Measurements from ENCODE around the gene RASAL1.

The RASAL1 gene

GRCh38 chr12:113057565-113058485 lies 77.7 kb downstream of the RASAL1 start:
- Mint-ChIP-seq H3K9me3 (no peaks in the 10 kb centered on the region), H3K36me3 (ENCODE audit: low read depth) (no peaks in the 10 kb centered on the region), H3K4me3 (no peak overlapping the region), H3K27me3 (ENCODE audit: low read depth) (peaks cover 19% of the 10 kb centered on the region), H3K27ac (no peak overlapping the region), H3K4me1 (ENCODE audit: low read depth) (no peaks in the 10 kb centered on the region)
- DNase-seq (ENCODE audit: low spot score) = no peak

GRCh38 chr12:113056631-113057488 lies 78.7 kb downstream of the RASAL1 start, which contains the start of gene DTX1:
TSS of gene DTX1 (plus strand) at chr12:113056730. CDS start at chr12:113058193, 1,463 bp downstream.
- DNase-seq (ENCODE audit: low spot score) = no peak
- Mint-ChIP-seq H3K4me1 (ENCODE audit: low read depth) (no peaks in the 10 kb centered on the region), H3K27me3 (ENCODE audit: low read depth) (peaks cover 19% of the 10 kb centered on the region), H3K4me3 (peak within 1 kb of the TSS; percentile 1), H3K36me3 (ENCODE audit: low read depth) (no peaks in the 10 kb centered on the region), H3K27ac (no peak within 1 kb of the TSS), H3K9me3 (no peaks in the 10 kb centered on the region)

- no peaks in the 10 kb centered on the region for H3K9me3 Mint-ChIP-seq
- no peak overlapping the region for H3K27ac Mint-ChIP-seq
- H3K27me3 Mint-ChIP-seq (ENCODE audit: low read depth) = peaks cover 19% of the 10 kb centered on the region
- no peak for DNase-seq (ENCODE audit: low spot score)
- H3K4me1 Mint-ChIP-seq (ENCODE audit: low read depth) = no peaks in the 10 kb centered on the region
- H3K4me3 Mint-ChIP-seq = peak overlapping the region; percentile 1
- H3K36me3 Mint-ChIP-seq (ENCODE audit: low read depth) = no peaks in the 10 kb centered on the region
These were observed 79.3 kb downstream of the RASAL1 start for GRCh38 chr12:113056381-113056630.

GRCh38 chr12:113055594-113056380 lies 79.8 kb downstream of the RASAL1 start:
- no peak overlapping the region for H3K4me3 Mint-ChIP-seq
- no peaks in the 10 kb centered on the region for H3K36me3 Mint-ChIP-seq (ENCODE audit: low read depth)
- no peaks in the 10 kb centered on the region for H3K4me1 Mint-ChIP-seq (ENCODE audit: low read depth)
- no peak overlapping the region for H3K27ac Mint-ChIP-seq
- DNase-seq (ENCODE audit: low spot score) = no peak
- no peaks in the 10 kb centered on the region for H3K9me3 Mint-ChIP-seq
- peaks cover 19% of the 10 kb centered on the region for H3K27me3 Mint-ChIP-seq (ENCODE audit: low read depth)

- DNase-seq (ENCODE audit: low spot score) = no peak
- Mint-ChIP-seq H3K36me3 (ENCODE audit: low read depth) (no peaks in the 10 kb centered on the region), H3K4me3 (no peak overlapping the region), H3K4me1 (ENCODE audit: low read depth) (no peaks in the 10 kb centered on the region), H3K9me3 (no peaks in the 10 kb centered on the region), H3K27me3 (ENCODE audit: low read depth) (peaks cover 22% of the 10 kb centered on the region), H3K27ac (no peak overlapping the region)
These were observed 80.5 kb downstream of the RASAL1 start for GRCh38 chr12:113054948-113055486.

- no peak overlapping the region for H3K27ac Mint-ChIP-seq
- no peaks in the 10 kb centered on the region for H3K36me3 Mint-ChIP-seq (ENCODE audit: low read depth)
- H3K4me3 Mint-ChIP-seq = no peak overlapping the region
- H3K27me3 Mint-ChIP-seq (ENCODE audit: low read depth) = peaks cover 22% of the 10 kb centered on the region
- H3K4me1 Mint-ChIP-seq (ENCODE audit: low read depth) = peaks cover 2% of the 10 kb centered on the region
- no peak for DNase-seq (ENCODE audit: low spot score)
- H3K9me3 Mint-ChIP-seq = no peaks in the 10 kb centered on the region
These were observed 83.2 kb downstream of the RASAL1 start for GRCh38 chr12:113052326-113052725.

GRCh38 chr12:113051759-113052158 lies 83.8 kb downstream of the RASAL1 start:
- no peak for DNase-seq (ENCODE audit: low spot score)
- H3K27ac Mint-ChIP-seq = no peak overlapping the region
- peaks cover 2% of the 10 kb centered on the region for H3K4me1 Mint-ChIP-seq (ENCODE audit: low read depth)
- H3K4me3 Mint-ChIP-seq = no peak overlapping the region
- no peaks in the 10 kb centered on the region for H3K36me3 Mint-ChIP-seq (ENCODE audit: low read depth)
- peaks cover 22% of the 10 kb centered on the region for H3K27me3 Mint-ChIP-seq (ENCODE audit: low read depth)
- no peaks in the 10 kb centered on the region for H3K9me3 Mint-ChIP-seq

GRCh38 chr12:113050795-113051194 lies 84.8 kb downstream of the RASAL1 start:
- Mint-ChIP-seq H3K27me3 (ENCODE audit: low read depth) (peaks cover 16% of the 10 kb centered on the region), H3K4me1 (ENCODE audit: low read depth) (peaks cover 2% of the 10 kb centered on the region), H3K27ac (no peak overlapping the region), H3K36me3 (ENCODE audit: low read depth) (no peaks in the 10 kb centered on the region), H3K9me3 (no peaks in the 10 kb centered on the region), H3K4me3 (no peak overlapping the region)
- no peak for DNase-seq (ENCODE audit: low spot score)

GRCh38 chr12:113049976-113050742 lies 85.4 kb downstream of the RASAL1 start:
- Mint-ChIP-seq H3K36me3 (ENCODE audit: low read depth) (no peaks in the 10 kb centered on the region), H3K27ac (no peak overlapping the region), H3K9me3 (no peaks in the 10 kb centered on the region), H3K4me3 (no peak overlapping the region), H3K4me1 (ENCODE audit: low read depth) (peaks cover 2% of the 10 kb centered on the region), H3K27me3 (ENCODE audit: low read depth) (peaks cover 12% of the 10 kb centered on the region)
- DNase-seq (ENCODE audit: low spot score) = no peak

Data from T-helper 2 cell treated with Interferon-gamma antibody and Interleukin-4, amounts not matched to agents 5 μg/mL and 100 μg/mL, for 36 hours (primary cell).